Bone marrow (tissue), 2 donors: Measurements from ENCODE around the gene ENOX1.

ENCODE experiments used
- DNase-seq, 2 donors: peaks; one replicate each; lab custom pipeline; 2025; lab: John Stamatoyannopoulos, UW

Gene ENOX1

GRCh38 chr13:43669964-43670363 is 116.8 kb downstream of the ENOX1 start:
- DNase-seq: no peak

- no peak for DNase-seq
Measured at GRCh38 chr13:43669101-43669500, 117.7 kb downstream of the ENOX1 start.

- DNase-seq: no peak
Measured at GRCh38 chr13:43666403-43666802, 120.4 kb downstream of the ENOX1 start.

GRCh38 chr13:43665388-43665787 is 121.4 kb downstream of the ENOX1 start:
- no peak for DNase-seq

GRCh38 chr13:43664700-43665191 is 122.0 kb downstream of the ENOX1 start:
- DNase-seq: no peak

GRCh38 chr13:43663474-43664090 is 123.2 kb downstream of the ENOX1 start:
- DNase-seq: no peak

- DNase-seq: no peak
Measured at GRCh38 chr13:43662976-43663375, 123.8 kb downstream of the ENOX1 start.

GRCh38 chr13:43661161-43661830 is 125.5 kb downstream of the ENOX1 start:
- DNase-seq: no peak

- no peak for DNase-seq
Measured at GRCh38 chr13:43657485-43657884, 129.3 kb downstream of the ENOX1 start.

- no peak for DNase-seq
Measured at GRCh38 chr13:43653980-43654379, 132.8 kb downstream of the ENOX1 start.

GRCh38 chr13:43653395-43653794 is 133.4 kb downstream of the ENOX1 start:
- DNase-seq: no peak

GRCh38 chr13:43652760-43653159 is 134.0 kb downstream of the ENOX1 start:
- DNase-seq: no peak

- DNase-seq: no peak
Measured at GRCh38 chr13:43650882-43651281, 135.9 kb downstream of the ENOX1 start.

- no peak for DNase-seq
Measured at GRCh38 chr13:43648733-43649132, 138.0 kb downstream of the ENOX1 start.

- no peak for DNase-seq
Measured at GRCh38 chr13:43647471-43647870, 139.3 kb downstream of the ENOX1 start.

GRCh38 chr13:43640476-43640875 is 146.3 kb downstream of the ENOX1 start:
- no peak for DNase-seq

GRCh38 chr13:43631106-43631505 is 155.7 kb downstream of the ENOX1 start:
- DNase-seq: no peak

GRCh38 chr13:43629691-43630480 is 156.9 kb downstream of the ENOX1 start:
- DNase-seq: no peak

- DNase-seq: no peak
Measured at GRCh38 chr13:43626994-43627393, 159.8 kb downstream of the ENOX1 start.

- no peak for DNase-seq
Measured at GRCh38 chr13:43614063-43614462, 172.7 kb downstream of the ENOX1 start.

GRCh38 chr13:43611281-43612273 is 175.2 kb downstream of the ENOX1 start:
- no peak for DNase-seq
